Duodenal mucosa (tissue), 2 donors: ENCODE measurements around the gene TAGAP.
A peak's percentile ranks its signal among the peaks of the same experiment; 100 is the strongest.

Experiments
- H3K27ac ChIP-seq: one replicate; pipeline ENCODE4 v1.7.0; 2013; ENCODE audit warnings: low read depth, low read length
- H3K27me3 ChIP-seq, 2 donors: one replicate each; pipeline ENCODE4 v1.7.0; 2013; ENCODE audit warnings: low read length in 2 of 2, control low read depth in 1 of 2; ENCODE audit not compliant: insufficient read depth in 2 of 2, control insufficient read depth in 1 of 2
- H3K36me3 ChIP-seq, 2 donors: one replicate each; pipeline ENCODE4 v1.7.0; 2013; ENCODE audit warnings: low read length in 2 of 2, control low read depth in 1 of 2; ENCODE audit not compliant: insufficient read depth in 2 of 2, control insufficient read depth in 1 of 2
- H3K4me1 ChIP-seq, 2 donors: one replicate each; pipeline ENCODE4 v1.7.0; 2013; ENCODE audit warnings: low read length in 2 of 2, control low read depth in 1 of 2; ENCODE audit not compliant: insufficient read depth in 2 of 2, control insufficient read depth in 1 of 2
- H3K4me3 ChIP-seq, 2 donors: one replicate each; pipeline ENCODE4 v1.7.0; 2013; ENCODE audit warnings: low read length in 2 of 2, low read depth in 1 of 2
- H3K9ac ChIP-seq, 2 donors: one replicate each; pipeline ENCODE4 v1.7.0; 2013; ENCODE audit warnings: low read length in 2 of 2, low read depth in 1 of 2
- H3K9me3 ChIP-seq, 2 donors: one replicate each; pipeline ENCODE4 v1.7.0; 2013; ENCODE audit warnings: low read length in 2 of 2, control low read depth in 1 of 2; ENCODE audit not compliant: control insufficient read depth in 1 of 2

TAGAP gene

DNA sequence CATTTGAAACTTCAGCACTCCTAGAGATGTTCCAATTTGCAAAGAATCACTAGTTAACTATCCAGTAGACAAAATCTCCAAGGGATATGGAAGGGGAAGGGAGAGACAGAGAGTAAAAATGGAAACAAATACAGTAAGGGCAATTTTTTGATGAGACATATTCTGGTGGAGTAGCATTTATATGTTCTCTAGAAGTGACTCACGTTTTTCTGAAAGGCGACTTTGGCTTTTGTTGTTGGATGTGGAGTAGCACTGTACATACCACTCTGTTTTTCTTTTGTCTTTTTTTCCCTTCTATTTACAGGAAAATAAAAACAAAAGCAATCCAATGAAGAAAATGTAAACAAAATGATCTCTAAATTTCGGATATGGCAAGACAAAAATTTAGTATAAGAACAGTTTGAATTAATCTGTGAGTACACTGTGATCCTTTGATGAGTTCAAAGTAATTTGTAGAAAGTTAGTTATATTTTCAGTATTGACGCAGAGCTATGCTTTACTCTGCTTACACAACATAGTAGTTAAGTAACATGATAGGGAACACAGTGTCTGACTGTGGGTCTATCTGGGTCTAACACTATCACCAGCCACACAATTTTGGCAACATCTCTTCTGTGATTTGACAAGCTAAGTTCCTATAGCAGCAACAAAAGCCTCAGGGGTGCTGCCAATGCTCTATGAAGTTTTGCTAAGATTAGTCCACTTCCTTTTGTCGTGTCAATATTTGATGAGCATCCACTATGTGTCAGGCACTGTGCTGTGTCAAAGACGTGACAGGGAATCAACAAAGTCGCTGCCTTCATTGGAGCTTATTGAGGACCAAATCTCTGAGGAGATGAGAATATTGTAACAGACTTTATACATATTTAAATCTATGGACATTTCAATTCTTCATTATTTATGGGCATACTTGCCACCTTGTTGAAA is 27.3 kb upstream of the TAGAP start:
- Histone ChIP-seq H3K9me3 (no peaks in the 10 kb centered on the region), H3K27me3 (no peaks in the 10 kb centered on the region), H3K36me3 (no peaks in the 10 kb centered on the region), H3K4me1 (no peaks in the 10 kb centered on the region), H3K27ac (no peak overlapping the region), H3K9ac (no peak overlapping the region), H3K4me3 (no peak overlapping the region)

DNA sequence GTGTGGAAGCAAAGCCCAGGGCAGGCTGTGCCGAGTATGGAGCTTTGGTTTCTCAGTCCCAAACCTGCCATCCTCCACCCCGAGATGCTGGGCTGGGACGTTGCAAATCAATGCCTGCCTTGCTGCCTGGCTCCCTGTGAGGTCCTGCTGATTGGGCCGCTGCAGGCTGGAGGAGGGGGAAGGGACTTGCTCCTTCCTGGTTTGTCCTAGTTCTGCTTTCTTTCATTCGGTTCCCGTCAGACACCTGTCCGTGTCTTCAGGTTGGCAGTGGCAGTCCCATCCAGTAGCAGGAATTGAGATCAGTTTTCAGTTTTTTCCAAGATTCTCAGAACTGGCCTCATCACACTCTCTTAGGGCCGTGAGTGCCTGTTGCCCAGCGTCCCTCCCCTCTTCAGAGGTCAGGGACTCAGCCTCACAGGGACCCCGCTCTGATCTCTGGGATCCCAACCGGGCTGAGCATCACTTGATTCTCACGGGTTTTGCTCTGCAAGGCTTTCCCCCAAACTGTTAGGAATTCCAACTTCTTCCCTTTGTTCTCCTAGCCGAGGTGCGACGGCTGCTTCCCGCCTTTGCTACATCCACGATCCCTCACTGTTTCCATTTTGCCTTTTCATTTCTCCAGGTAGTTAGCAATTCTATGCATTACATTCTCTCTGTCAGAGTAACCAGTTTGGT is 24.2 kb upstream of the TAGAP start:
- no peaks in the 10 kb centered on the region for H3K27me3 ChIP-seq
- H3K36me3 ChIP-seq, result no peaks in the 10 kb centered on the region
- no peak overlapping the region for H3K4me3 ChIP-seq
- H3K9ac ChIP-seq, result no peak overlapping the region
- H3K9me3 ChIP-seq, result no peaks in the 10 kb centered on the region
- H3K27ac ChIP-seq, result no peak overlapping the region
- no peaks in the 10 kb centered on the region for H3K4me1 ChIP-seq

DNA sequence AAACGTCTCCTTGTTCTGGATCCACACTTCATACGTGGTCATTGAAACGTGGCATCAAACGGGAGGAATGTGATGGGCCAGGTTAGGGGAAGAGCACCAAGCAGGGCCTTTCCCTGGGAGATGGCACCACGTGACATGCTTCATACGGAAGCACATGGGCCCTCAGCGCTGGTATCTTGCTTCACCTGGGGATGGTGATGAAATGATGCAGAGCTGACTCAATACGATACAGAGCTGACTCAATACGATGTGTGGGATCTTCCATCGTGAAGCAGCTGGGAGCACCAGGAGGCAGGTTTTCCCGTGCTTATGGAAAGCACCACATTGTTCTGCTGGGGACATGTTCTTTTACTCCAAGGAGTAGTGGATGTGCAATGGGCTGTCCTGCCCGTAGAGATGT is 22.5 kb upstream of the TAGAP start:
- Histone ChIP-seq H3K27me3 (peaks cover 0 to 3% of the 10 kb centered on the region in 2 donors), H3K27ac (no peak overlapping the region), H3K36me3 (no peaks in the 10 kb centered on the region), H3K9ac (no peak overlapping the region), H3K9me3 (no peaks in the 10 kb centered on the region), H3K4me1 (peaks cover 0 to 4% of the 10 kb centered on the region in 2 donors), H3K4me3 (no peak overlapping the region)

DNA sequence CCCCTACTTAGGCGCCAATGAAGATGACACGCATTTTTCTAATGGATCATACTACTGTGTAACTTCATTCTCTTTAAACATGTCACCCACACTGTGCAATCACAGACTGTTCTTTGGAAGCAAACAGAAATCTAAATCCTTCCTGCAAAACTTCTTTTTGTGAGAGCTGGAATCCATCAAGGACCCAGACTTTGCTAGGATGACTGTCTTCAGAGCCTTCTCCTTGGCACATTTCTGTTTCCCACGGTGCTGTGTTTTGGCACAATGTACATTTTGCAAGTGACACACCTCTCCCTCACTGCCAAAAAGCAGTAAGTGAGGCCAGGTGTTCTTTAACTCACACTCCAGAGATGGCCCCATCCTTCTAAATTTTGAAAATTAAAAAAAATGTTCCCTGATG is 21.7 kb upstream of the TAGAP start:
- no peaks in the 10 kb centered on the region for H3K9me3 ChIP-seq
- H3K36me3 ChIP-seq, result no peaks in the 10 kb centered on the region

DNA sequence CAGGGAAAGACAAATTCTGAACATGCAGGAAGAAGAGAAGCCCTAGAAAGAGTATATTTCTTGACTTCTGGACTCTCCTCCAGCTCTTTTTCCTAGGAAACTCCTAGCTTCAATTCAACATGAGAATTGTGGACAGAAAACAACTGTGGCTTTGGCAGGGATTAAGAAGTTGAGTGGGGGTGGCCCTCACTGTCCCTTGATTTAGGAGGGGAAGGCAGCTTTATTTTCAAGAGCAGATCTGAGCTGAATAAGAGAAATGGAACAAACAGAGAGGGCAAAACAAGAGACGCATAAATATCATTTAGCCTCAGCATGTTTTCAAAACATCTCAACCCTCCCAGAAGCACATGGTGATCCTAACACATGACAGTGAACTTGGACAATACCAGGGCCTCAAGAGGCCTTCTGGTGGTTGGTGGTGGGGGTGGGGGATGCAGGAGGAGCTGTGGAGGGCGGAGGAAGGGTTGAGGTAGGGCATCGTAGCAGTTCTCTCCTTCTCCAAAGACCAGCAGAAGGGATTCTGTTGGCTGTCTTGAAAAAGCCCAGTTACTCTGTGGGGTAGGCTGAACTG is 21.1 kb upstream of the TAGAP start:
- Histone ChIP-seq H3K27me3 (peaks cover 0 to 3% of the 10 kb centered on the region in 2 donors), H3K9ac (no peak overlapping the region), H3K4me3 (no peak overlapping the region), H3K4me1 (peaks cover 0 to 8% of the 10 kb centered on the region in 2 donors), H3K27ac (no peak overlapping the region), H3K9me3 (no peaks in the 10 kb centered on the region), H3K36me3 (no peaks in the 10 kb centered on the region)

More for the DNA sequence above, 21.7 kb upstream of the TAGAP start:
- H3K27me3 ChIP-seq, result peaks cover 0 to 3% of the 10 kb centered on the region in 2 donors
- no peak overlapping the region for H3K27ac ChIP-seq
- H3K4me3 ChIP-seq, result no peak overlapping the region
- H3K4me1 ChIP-seq, result peaks cover 0 to 8% of the 10 kb centered on the region in 2 donors
- H3K9ac ChIP-seq, result no peak overlapping the region

DNA sequence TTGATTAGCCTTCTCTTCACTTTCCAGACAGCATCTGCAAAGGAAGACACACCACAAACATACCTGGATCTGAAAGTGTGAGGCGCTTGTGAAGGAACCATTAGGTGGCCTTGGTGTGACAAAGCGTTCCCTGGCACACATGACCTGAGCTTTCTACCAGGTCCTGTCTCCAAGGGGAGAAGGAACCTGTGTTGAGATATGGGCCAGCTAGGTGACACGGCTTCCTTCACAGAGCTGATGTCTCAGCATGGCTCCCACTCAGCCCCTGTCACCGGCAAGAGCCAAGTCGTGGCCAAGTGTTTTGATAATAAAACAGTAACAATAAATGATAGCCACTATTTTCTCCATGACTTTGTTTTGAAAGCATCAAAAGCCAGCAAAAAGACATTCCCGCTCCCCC is 20.3 kb upstream of the TAGAP start:
- H3K27ac ChIP-seq, result no peak overlapping the region
- H3K27me3 ChIP-seq, result peaks cover 0 to 3% of the 10 kb centered on the region in 2 donors
- H3K9me3 ChIP-seq, result no peaks in the 10 kb centered on the region
- H3K9ac ChIP-seq, result no peak overlapping the region
- H3K36me3 ChIP-seq, result no peaks in the 10 kb centered on the region
- peaks cover 0 to 8% of the 10 kb centered on the region in 2 donors for H3K4me1 ChIP-seq
- no peak overlapping the region for H3K4me3 ChIP-seq

DNA sequence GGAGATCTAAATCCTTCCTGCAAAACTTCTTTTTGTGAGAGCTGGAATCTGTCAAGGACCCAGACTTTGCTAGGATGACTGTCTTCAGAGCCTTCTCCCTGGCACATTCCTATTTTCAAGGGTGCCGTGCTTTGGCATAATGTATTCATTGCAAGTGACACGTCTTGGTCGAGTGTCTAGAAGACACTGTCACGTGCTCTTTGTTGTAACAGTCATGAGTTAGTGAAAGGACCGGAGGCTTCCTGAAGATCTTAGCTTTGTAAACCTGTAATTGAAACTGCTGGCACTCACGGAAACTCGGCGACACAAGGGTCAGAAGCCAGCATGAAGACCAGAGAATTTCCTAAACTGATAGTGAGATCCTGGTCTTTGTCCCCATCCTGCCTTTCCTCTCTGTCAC is 19.7 kb upstream of the TAGAP start:
- no peak overlapping the region for H3K27ac ChIP-seq
- no peaks in the 10 kb centered on the region for H3K9me3 ChIP-seq
- H3K4me3 ChIP-seq, result no peak overlapping the region
- H3K9ac ChIP-seq, result no peak overlapping the region
- H3K36me3 ChIP-seq, result no peaks in the 10 kb centered on the region
- H3K4me1 ChIP-seq, result peaks cover 0 to 8% of the 10 kb centered on the region in 2 donors
- peaks cover 0 to 3% of the 10 kb centered on the region in 2 donors for H3K27me3 ChIP-seq

DNA sequence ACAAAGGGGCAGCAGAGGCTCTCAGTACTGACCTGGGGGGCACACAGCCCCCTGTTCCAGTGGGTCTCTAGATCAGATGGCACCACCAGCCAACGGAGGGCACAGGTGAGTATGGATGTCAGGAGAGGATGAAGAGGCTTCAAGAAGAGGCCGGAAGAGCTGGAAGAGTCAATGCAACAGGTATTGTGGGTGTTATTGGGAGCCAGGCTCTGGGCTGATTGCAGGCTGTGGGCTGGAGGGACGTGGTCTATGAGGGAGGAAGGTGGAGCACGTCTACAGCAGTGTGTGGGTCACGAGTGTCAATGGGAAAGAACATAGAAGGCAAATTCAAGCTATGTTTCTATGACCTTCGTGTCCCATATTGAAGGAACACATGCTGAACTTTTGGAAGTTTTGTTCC is 18.8 kb upstream of the TAGAP start:
- Histone ChIP-seq H3K9ac (no peak overlapping the region), H3K4me1 (peaks cover 0 to 8% of the 10 kb centered on the region in 2 donors), H3K27ac (no peak overlapping the region), H3K9me3 (no peaks in the 10 kb centered on the region), H3K4me3 (no peak overlapping the region), H3K36me3 (no peaks in the 10 kb centered on the region), H3K27me3 (peaks cover 0 to 3% of the 10 kb centered on the region in 2 donors)

DNA sequence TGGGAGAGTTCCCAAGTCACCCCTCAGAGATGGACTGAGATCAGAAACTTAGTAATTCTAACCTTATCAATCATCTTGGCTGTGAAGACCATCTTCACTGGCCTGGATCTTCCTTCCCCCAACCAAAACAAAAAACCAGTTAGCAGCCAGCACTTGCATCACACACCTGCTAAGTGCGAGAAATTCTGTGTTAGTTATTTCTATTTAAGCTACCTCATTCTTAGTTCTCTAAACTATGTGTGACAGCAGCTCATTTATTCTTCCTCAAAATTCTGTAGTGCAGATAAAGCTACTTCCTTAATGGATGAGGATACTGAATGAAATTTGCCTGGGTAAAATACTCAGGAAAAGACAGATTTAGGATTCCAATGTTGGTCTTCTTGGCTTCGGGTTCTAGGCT is 18.2 kb upstream of the TAGAP start:
- H3K9me3 ChIP-seq, result no peaks in the 10 kb centered on the region
- no peak overlapping the region for H3K9ac ChIP-seq
- H3K36me3 ChIP-seq, result no peaks in the 10 kb centered on the region
- peaks cover 0 to 8% of the 10 kb centered on the region in 2 donors for H3K4me1 ChIP-seq
- H3K4me3 ChIP-seq, result no peak overlapping the region
- peak overlapping the region; percentile 23 for H3K27ac ChIP-seq
- peaks cover 0 to 3% of the 10 kb centered on the region in 2 donors for H3K27me3 ChIP-seq

DNA sequence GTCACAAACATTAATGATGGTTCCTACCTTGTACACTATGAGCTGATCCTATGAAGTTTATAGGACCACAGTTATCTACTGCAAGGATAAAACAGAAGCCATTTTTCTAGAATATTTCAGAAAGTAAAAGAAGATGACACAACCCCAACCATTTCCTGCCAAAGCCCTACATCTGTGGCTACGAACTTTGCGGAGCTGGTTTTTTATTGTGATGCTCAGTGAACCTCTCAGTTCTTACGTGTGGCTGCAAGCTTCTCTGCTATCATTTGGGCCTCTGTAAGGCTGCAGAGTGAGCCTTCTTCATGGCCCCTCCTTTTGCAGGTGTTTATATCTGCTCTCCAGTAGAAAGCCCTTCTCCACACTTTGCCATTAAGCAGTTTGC is 17.8 kb upstream of the TAGAP start:
- Histone ChIP-seq H3K9ac (no peak overlapping the region), H3K36me3 (no peaks in the 10 kb centered on the region), H3K4me3 (no peak overlapping the region), H3K4me1 (peaks cover 0 to 8% of the 10 kb centered on the region in 2 donors), H3K27me3 (peaks cover 0 to 3% of the 10 kb centered on the region in 2 donors), H3K9me3 (no peaks in the 10 kb centered on the region), H3K27ac (peak overlapping the region; percentile 23)
